ENCODE data around the gene MAP3K7CL.

Gene MAP3K7CL

GRCh38 chr21:29205009-29205408 lies 74.6 kb downstream of the MAP3K7CL start:
- DNase-seq = no peak

- no peak for DNase-seq
Observed at GRCh38 chr21:29205988-29206387, 75.5 kb downstream of the MAP3K7CL start.

- DNase-seq = no peak
Observed at GRCh38 chr21:29206445-29206844, 76.0 kb downstream of the MAP3K7CL start.

GRCh38 chr21:29207201-29207600 lies 76.8 kb downstream of the MAP3K7CL start:
- DNase-seq = no peak

GRCh38 chr21:29208044-29208681 lies 77.7 kb downstream of the MAP3K7CL start:
- no peak for DNase-seq

- no peak for DNase-seq
Observed at GRCh38 chr21:29208682-29209059, 78.2 kb downstream of the MAP3K7CL start.

GRCh38 chr21:29209696-29210095 lies 79.3 kb downstream of the MAP3K7CL start:
- no peak for DNase-seq

- DNase-seq = no peak
Observed at GRCh38 chr21:29211205-29211604, 80.8 kb downstream of the MAP3K7CL start.

GRCh38 chr21:29212446-29212845 lies 82.0 kb downstream of the MAP3K7CL start:
- DNase-seq = no peak

GRCh38 chr21:29213513-29214385 lies 83.3 kb downstream of the MAP3K7CL start:
- DNase-seq = no peak

GRCh38 chr21:29215709-29216108 lies 85.3 kb downstream of the MAP3K7CL start:
- no peak for DNase-seq

- DNase-seq = no peak
Observed at GRCh38 chr21:29217818-29218291, 87.4 kb downstream of the MAP3K7CL start.

- no peak for DNase-seq
Observed at GRCh38 chr21:29218749-29219148, 88.3 kb downstream of the MAP3K7CL start.

- DNase-seq = no peak
Observed at GRCh38 chr21:29219165-29219770, 88.8 kb downstream of the MAP3K7CL start.

- no peak for DNase-seq
Observed at GRCh38 chr21:29221253-29221744, 90.9 kb downstream of the MAP3K7CL start.

GRCh38 chr21:29224006-29224405 lies 93.6 kb downstream of the MAP3K7CL start:
- DNase-seq = no peak

All from hematopoietic multipotent progenitor cell treated with erythropoietin and hydrocortisone succinate and interleukin-3 and kit ligand, for 4 days (in vitro differentiated cells).